NCI-H2196 (cell line): ENCODE measurements around the gene NAA11.
"Not testable (repeated sequence)": the region's sequence is repeated elsewhere in the genome, so short reads cannot be mapped to it uniquely, and the experiment has no call there.

ENCODE experiments used
- DNase-seq: peaks from one replicate; lab custom pipeline; 2025; ENCODE audit not compliant: unreplicated experiment; lab: John Stamatoyannopoulos, UW

NAA11 gene

GRCh38 chr4:79308971-79309370 is 16.9 kb downstream of the NAA11 start:
- no peak for DNase-seq

- no peak for DNase-seq
Observed at GRCh38 chr4:79308137-79308536, 17.7 kb downstream of the NAA11 start.

- DNase-seq: no peak
Observed at GRCh38 chr4:79306795-79307194, 19.1 kb downstream of the NAA11 start.

GRCh38 chr4:79300280-79300679 is 25.6 kb downstream of the NAA11 start:
- DNase-seq: no peak

GRCh38 chr4:79298484-79298883 is 27.4 kb downstream of the NAA11 start:
- DNase-seq: no peak

GRCh38 chr4:79298027-79298426 is 27.8 kb downstream of the NAA11 start:
- no peak for DNase-seq

- DNase-seq: no peak
Observed at GRCh38 chr4:79297479-79297878, 28.4 kb downstream of the NAA11 start.

GRCh38 chr4:79296768-79297428 is 29.0 kb downstream of the NAA11 start:
- DNase-seq: no peak

- DNase-seq: no peak
Observed at GRCh38 chr4:79295086-79295485, 30.8 kb downstream of the NAA11 start.

GRCh38 chr4:79294064-79294463 is 31.8 kb downstream of the NAA11 start:
- DNase-seq: no peak

GRCh38 chr4:79292008-79292407 is 33.9 kb downstream of the NAA11 start:
- no peak for DNase-seq

- DNase-seq: no peak
Observed at GRCh38 chr4:79290376-79290775, 35.5 kb downstream of the NAA11 start.

GRCh38 chr4:79288185-79288584 is 37.7 kb downstream of the NAA11 start:
- no peak for DNase-seq

GRCh38 chr4:79287718-79288117 is 38.1 kb downstream of the NAA11 start:
- no peak for DNase-seq

GRCh38 chr4:79287076-79287475 is 38.8 kb downstream of the NAA11 start:
- no peak for DNase-seq

GRCh38 chr4:79281566-79282359 is 44.1 kb downstream of the NAA11 start:
- DNase-seq: no peak

- not testable (repeated sequence) for DNase-seq
Observed at GRCh38 chr4:79277467-79277866, 48.4 kb downstream of the NAA11 start.

GRCh38 chr4:79273915-79274314 is 51.9 kb downstream of the NAA11 start:
- DNase-seq: no peak

- no peak for DNase-seq
Observed at GRCh38 chr4:79272761-79273160, 53.1 kb downstream of the NAA11 start.

- DNase-seq: no peak
Observed at GRCh38 chr4:79272126-79272525, 53.7 kb downstream of the NAA11 start.

- DNase-seq: no peak
Observed at GRCh38 chr4:79267671-79268070, 58.2 kb downstream of the NAA11 start.
